ENCODE measurements around the gene FAM13C. TPM values are rescaled to one million over a fixed set of nuclear protein-coding genes. Genes with fewer than 3 reads are reported as not detected.
"Not testable (repeated sequence)": the region's sequence is repeated elsewhere in the genome, so short reads cannot be mapped to it uniquely, and the experiment has no call there.

Gene FAM13C
- total RNA-seq (22.8 TPM), polyA plus RNA-seq (ENCODE audit: insufficient read depth in 1 of 8, insufficient read length in 8 of 8, low replicate concordance in 1 of 8) (10 to 100 TPM; 18.0 to 40.7 (median 33.5) TPM)
- long read RNA-seq, donor 1, partial matches to known transcripts = 0 of 1 reads
- long read RNA-seq, donor 1, other reads (novel, unspliced or antisense) = 0 of 1 reads
- long read RNA-seq, donor 2 = 0 reads
- long read RNA-seq, donor 3, partial matches to known transcripts = 0 of 5 reads
- long read RNA-seq, donor 3, other reads (novel, unspliced or antisense) = 0 of 5 reads
- long read RNA-seq, donor 4, partial matches to known transcripts = 0 of 3 reads
- long read RNA-seq, donor 4, other reads (novel, unspliced or antisense) = 0 of 3 reads
- long read RNA-seq, donor 5, partial matches to known transcripts = 0 of 5 reads
- long read RNA-seq, donor 5, other reads (novel, unspliced or antisense) = 0 of 5 reads
- long read RNA-seq, donor 6, partial matches to known transcripts = 0 of 5 reads
- long read RNA-seq, donor 6, other reads (novel, unspliced or antisense) = 0 of 5 reads
- long read RNA-seq, donor 7, partial matches to known transcripts = 5 of 7 reads
- long read RNA-seq, donor 7, other reads (novel, unspliced or antisense) = 0 of 7 reads
- long read RNA-seq, donor 8, partial matches to known transcripts = 0 of 1 reads
- long read RNA-seq, donor 8, other reads (novel, unspliced or antisense) = 0 of 1 reads
- long read RNA-seq, donor 9 = 0 reads
- long read RNA-seq, donor 10, partial matches to known transcripts = 0 of 7 reads
- long read RNA-seq, donor 10, other reads (novel, unspliced or antisense) = 0 of 7 reads
- long read RNA-seq, donor 11, partial matches to known transcripts = 0 of 3 reads
- long read RNA-seq, donor 11, other reads (novel, unspliced or antisense) = 0 of 3 reads

DNA sequence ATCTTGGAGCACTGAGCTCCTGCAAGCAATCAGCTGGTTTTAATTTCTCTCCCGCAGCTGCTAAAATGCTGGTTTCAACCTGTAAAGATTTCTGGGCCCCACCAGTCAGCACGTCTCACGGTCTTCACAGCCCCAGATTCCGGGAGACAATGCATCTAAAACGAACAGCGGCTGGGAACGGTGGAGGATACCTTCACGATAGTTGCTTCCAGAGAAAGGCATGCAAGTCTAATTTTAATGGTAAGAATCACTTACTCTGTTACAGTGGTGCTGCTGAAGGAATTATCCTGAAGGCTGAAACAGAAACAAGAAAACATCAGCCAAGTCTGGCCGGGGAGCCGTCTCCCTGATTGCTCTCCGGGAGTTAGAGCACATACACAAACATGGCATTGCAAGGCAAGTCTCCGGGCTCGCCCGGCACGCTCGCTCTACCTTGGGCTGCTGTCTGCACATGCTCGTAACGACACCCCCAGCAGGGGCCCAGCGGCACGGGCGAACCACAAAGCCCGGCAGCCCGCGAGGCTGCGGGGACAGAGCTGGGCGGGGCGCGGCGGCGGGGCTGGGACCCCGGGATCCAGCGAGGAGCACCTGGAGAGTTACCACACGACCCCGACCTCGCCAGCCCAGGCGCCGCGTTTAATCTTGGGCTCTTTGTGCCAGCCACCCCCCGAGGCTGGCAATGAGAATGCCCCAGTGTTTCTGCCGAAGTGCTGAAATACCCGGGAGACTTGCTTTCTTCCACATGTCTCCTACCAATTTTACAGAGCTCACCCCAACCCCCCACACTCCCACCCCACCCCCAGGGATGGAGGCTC lies at the start of gene FAM13C:
TSS of gene FAM13C (minus strand) at position 406 of the 815 bp plus-strand sequence. CDS start at position 317, 89 bp downstream.
- H3K4me1 ChIP-seq (ENCODE audit: control insufficient read depth, insufficient read depth, low read length) = peaks cover 5% of the 10 kb centered on the region
- H3K9me3 ChIP-seq (replicated peaks; ENCODE audit: control insufficient read depth, low read depth, low read length) = no peaks in the 10 kb centered on the region
- no peaks in the 10 kb centered on the region for H3K36me3 ChIP-seq (ENCODE audit: control insufficient read depth, insufficient read depth, low read length)
- H3K27ac ChIP-seq (ENCODE audit: low read length) = peak within 1 kb of the TSS; percentile 86
- under 1% methylated on average over 41 of the region's 41 CpGs for WGBS (ENCODE audit: insufficient coverage)
- H3K27me3 ChIP-seq (ENCODE audit: control insufficient read depth, insufficient read depth, low read length) = peaks cover 3% of the 10 kb centered on the region
- H3K4me3 ChIP-seq (ENCODE audit: low read length) = peak within 1 kb of the TSS; percentile 56
- DNase-seq = peak; percentile 80

DNA sequence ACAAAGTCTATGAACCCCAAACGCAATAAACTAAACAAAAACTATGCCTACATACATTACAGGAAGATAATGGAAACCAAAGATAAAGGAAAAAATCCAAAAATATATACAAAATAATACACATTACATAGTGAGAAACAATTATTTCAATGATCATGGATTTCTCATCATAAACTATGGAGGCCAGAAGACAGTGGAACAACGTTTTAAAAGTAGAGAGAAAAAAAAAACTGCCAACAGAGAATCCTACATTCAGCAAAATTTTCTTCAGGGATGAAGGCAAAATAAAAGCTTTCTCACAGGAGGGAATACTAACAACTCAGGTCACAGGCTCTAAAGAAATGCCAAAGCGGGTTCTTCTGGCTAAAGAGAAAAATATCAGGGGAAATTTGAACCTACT lies 42.9 kb upstream of the FAM13C start:
- Histone ChIP-seq H3K4me1 (ENCODE audit: control insufficient read depth, insufficient read depth, low read length) (no peaks in the 10 kb centered on the region), H3K27ac (ENCODE audit: low read length) (no peak overlapping the region), H3K27me3 (ENCODE audit: control insufficient read depth, insufficient read depth, low read length) (no peaks in the 10 kb centered on the region), H3K4me3 (ENCODE audit: low read length) (no peak overlapping the region), H3K36me3 (ENCODE audit: control insufficient read depth, insufficient read depth, low read length) (no peaks in the 10 kb centered on the region), H3K9me3 (replicated peaks; ENCODE audit: control insufficient read depth, low read depth, low read length) (peaks cover 6% of the 10 kb centered on the region)
- no CpG with 5 or more reads among the region's 3 CpGs for WGBS (ENCODE audit: insufficient coverage)
- DNase-seq = no peak

DNA sequence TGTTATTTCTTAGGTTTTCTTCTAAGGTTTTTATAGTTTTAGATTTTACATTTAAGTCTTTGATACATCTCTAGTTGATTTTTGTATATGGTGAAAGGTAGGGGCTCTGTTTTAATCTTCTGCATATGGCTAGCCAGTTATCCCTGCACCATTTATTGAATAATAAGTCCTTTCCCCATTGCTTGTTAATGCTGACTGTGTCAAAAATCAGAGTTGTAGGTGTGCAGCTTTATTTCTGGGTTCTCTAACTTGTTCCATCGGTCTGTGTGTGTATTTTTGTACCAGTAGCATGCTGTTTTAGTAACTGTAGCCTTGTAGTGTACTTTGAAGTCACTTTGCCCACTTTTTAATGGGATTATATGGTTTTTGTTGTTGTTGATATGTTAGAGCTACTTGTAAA lies 37.9 kb upstream of the FAM13C start:
- H3K27ac ChIP-seq (ENCODE audit: low read length) = no peak overlapping the region
- H3K9me3 ChIP-seq (replicated peaks; ENCODE audit: control insufficient read depth, low read depth, low read length) = peaks cover 5% of the 10 kb centered on the region
- no peaks in the 10 kb centered on the region for H3K36me3 ChIP-seq (ENCODE audit: control insufficient read depth, insufficient read depth, low read length)
- no peak overlapping the region for H3K4me3 ChIP-seq (ENCODE audit: low read length)
- DNase-seq = no peak
- 43% methylated on average over 1 of the region's 1 CpG for WGBS (ENCODE audit: insufficient coverage)
- no peaks in the 10 kb centered on the region for H3K27me3 ChIP-seq (ENCODE audit: control insufficient read depth, insufficient read depth, low read length)
- no peaks in the 10 kb centered on the region for H3K4me1 ChIP-seq (ENCODE audit: control insufficient read depth, insufficient read depth, low read length)

- not testable (repeated sequence) for H3K27me3 ChIP-seq (ENCODE audit: control insufficient read depth, insufficient read depth, low read length); H3K27ac ChIP-seq (ENCODE audit: low read length); H3K4me1 ChIP-seq (ENCODE audit: control insufficient read depth, insufficient read depth, low read length); H3K4me3 ChIP-seq (ENCODE audit: low read length); DNase-seq; H3K9me3 ChIP-seq (replicated peaks; ENCODE audit: control insufficient read depth, low read depth, low read length); H3K36me3 ChIP-seq (ENCODE audit: control insufficient read depth, insufficient read depth, low read length)
- no CpG with 5 or more reads among the region's 4 CpGs for WGBS (ENCODE audit: insufficient coverage)
Observed at GRCh38 chr10:59399329-59399728, 37.0 kb upstream of the FAM13C start.

- H3K9me3 ChIP-seq (replicated peaks; ENCODE audit: control insufficient read depth, low read depth, low read length) = peaks cover 3% of the 10 kb centered on the region
- no peaks in the 10 kb centered on the region for H3K4me1 ChIP-seq (ENCODE audit: control insufficient read depth, insufficient read depth, low read length)
- no peaks in the 10 kb centered on the region for H3K27me3 ChIP-seq (ENCODE audit: control insufficient read depth, insufficient read depth, low read length)
- H3K27ac ChIP-seq (ENCODE audit: low read length) = no peak overlapping the region
- H3K4me3 ChIP-seq (ENCODE audit: low read length) = no peak overlapping the region
- DNase-seq = no peak
- H3K36me3 ChIP-seq (ENCODE audit: control insufficient read depth, insufficient read depth, low read length) = no peaks in the 10 kb centered on the region
- WGBS (ENCODE audit: insufficient coverage) = no CpG with 5 or more reads among the region's 3 CpGs
Observed at GRCh38 chr10:59397961-59398360, 35.6 kb upstream of the FAM13C start.

GRCh38 chr10:59395984-59396383 lies 33.6 kb upstream of the FAM13C start:
- Histone ChIP-seq H3K4me1 (ENCODE audit: control insufficient read depth, insufficient read depth, low read length) (no peaks in the 10 kb centered on the region), H3K27me3 (ENCODE audit: control insufficient read depth, insufficient read depth, low read length) (no peaks in the 10 kb centered on the region), H3K9me3 (replicated peaks; ENCODE audit: control insufficient read depth, low read depth, low read length) (peaks cover 3% of the 10 kb centered on the region), H3K36me3 (ENCODE audit: control insufficient read depth, insufficient read depth, low read length) (no peaks in the 10 kb centered on the region), H3K4me3 (ENCODE audit: low read length) (no peak overlapping the region), H3K27ac (ENCODE audit: low read length) (no peak overlapping the region)
- no peak for DNase-seq

DNA sequence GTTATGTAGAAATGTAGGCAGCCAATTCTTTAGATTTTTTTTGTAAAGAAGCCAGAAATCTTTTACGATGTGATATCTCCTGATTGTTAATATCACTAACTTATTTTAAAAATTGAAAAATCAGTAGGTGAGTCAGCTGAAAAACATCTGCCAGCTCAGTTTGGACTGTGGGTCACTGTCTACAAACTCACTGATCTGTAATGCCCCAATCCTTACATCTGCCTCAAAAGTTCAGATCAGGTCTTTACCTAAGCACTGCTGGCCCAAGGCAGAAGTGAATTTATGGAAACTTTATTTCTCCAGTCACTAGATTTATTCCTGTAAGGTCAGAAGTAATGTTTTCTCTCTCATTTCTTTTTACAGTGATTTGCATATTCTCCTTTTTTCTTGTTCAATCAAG lies 31.0 kb upstream of the FAM13C start:
- Histone ChIP-seq H3K27ac (ENCODE audit: low read length) (no peak overlapping the region), H3K4me3 (ENCODE audit: low read length) (no peak overlapping the region), H3K4me1 (ENCODE audit: control insufficient read depth, insufficient read depth, low read length) (no peaks in the 10 kb centered on the region), H3K9me3 (replicated peaks; ENCODE audit: control insufficient read depth, low read depth, low read length) (peaks cover 2% of the 10 kb centered on the region), H3K36me3 (ENCODE audit: control insufficient read depth, insufficient read depth, low read length) (no peaks in the 10 kb centered on the region), H3K27me3 (ENCODE audit: control insufficient read depth, insufficient read depth, low read length) (no peaks in the 10 kb centered on the region)
- WGBS (ENCODE audit: insufficient coverage) = no CpG with 5 or more reads among the region's 1 CpG
- DNase-seq = no peak

DNA sequence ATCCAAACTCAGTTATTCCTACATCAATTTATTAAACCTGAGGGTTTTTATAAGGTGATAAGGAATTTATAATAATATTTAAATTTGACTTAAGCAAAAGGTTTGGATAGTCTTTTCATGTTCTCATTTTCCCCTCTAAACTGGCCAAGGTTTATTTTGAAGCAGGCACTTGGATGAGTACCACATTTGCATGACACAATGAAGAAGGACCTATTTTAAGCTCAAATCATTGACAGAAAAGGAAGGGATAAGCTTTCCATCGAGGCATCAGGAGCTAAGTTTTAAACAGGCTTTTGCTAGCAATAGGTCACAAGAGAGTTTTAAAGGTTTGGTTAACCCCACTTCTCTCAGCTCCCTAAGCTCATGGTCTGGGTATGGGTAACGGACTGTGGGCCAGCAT lies 28.7 kb upstream of the FAM13C start:
- H3K27ac ChIP-seq (ENCODE audit: low read length) = no peak overlapping the region
- 40% methylated on average over 1 of the region's 2 CpGs for WGBS (ENCODE audit: insufficient coverage)
- H3K9me3 ChIP-seq (replicated peaks; ENCODE audit: control insufficient read depth, low read depth, low read length) = no peaks in the 10 kb centered on the region
- no peaks in the 10 kb centered on the region for H3K4me1 ChIP-seq (ENCODE audit: control insufficient read depth, insufficient read depth, low read length)
- no peaks in the 10 kb centered on the region for H3K36me3 ChIP-seq (ENCODE audit: control insufficient read depth, insufficient read depth, low read length)
- H3K4me3 ChIP-seq (ENCODE audit: low read length) = no peak overlapping the region
- H3K27me3 ChIP-seq (ENCODE audit: control insufficient read depth, insufficient read depth, low read length) = no peaks in the 10 kb centered on the region
- DNase-seq = no peak

DNA sequence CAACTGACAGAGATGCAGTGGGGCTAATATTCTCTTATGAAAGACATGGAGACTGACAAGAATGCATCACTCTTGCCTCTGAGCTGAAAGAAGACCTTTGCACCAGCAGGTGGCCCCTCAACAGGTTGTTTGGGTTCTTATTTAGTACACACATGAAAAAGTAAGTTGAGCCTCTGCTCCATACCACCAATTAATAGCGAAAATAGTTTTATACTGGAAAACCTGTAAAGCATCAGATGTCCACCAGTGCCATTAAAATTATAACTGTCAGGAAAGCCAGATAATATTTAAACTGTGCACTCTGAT lies 26.3 kb upstream of the FAM13C start:
- no peaks in the 10 kb centered on the region for H3K4me1 ChIP-seq (ENCODE audit: control insufficient read depth, insufficient read depth, low read length)
- no peaks in the 10 kb centered on the region for H3K27me3 ChIP-seq (ENCODE audit: control insufficient read depth, insufficient read depth, low read length)
- no CpG with 5 or more reads among the region's 1 CpG for WGBS (ENCODE audit: insufficient coverage)
- H3K4me3 ChIP-seq (ENCODE audit: low read length) = no peak overlapping the region
- DNase-seq = no peak
- no peaks in the 10 kb centered on the region for H3K36me3 ChIP-seq (ENCODE audit: control insufficient read depth, insufficient read depth, low read length)
- no peak overlapping the region for H3K27ac ChIP-seq (ENCODE audit: low read length)
- no peaks in the 10 kb centered on the region for H3K9me3 ChIP-seq (replicated peaks; ENCODE audit: control insufficient read depth, low read depth, low read length)

All from muscle of leg (tissue), 16 donors.